HG03108 (cell line): ENCODE measurements around the gene BTBD7.

Experiments
- ATAC-seq: cut with Tn5 transposase; IDR thresholded peaks from one replicate; pipeline ENCODE4 v1.9.1; 2021; ENCODE audit warnings: moderate library complexity; ENCODE audit not compliant: unreplicated experiment

Gene BTBD7

DNA sequence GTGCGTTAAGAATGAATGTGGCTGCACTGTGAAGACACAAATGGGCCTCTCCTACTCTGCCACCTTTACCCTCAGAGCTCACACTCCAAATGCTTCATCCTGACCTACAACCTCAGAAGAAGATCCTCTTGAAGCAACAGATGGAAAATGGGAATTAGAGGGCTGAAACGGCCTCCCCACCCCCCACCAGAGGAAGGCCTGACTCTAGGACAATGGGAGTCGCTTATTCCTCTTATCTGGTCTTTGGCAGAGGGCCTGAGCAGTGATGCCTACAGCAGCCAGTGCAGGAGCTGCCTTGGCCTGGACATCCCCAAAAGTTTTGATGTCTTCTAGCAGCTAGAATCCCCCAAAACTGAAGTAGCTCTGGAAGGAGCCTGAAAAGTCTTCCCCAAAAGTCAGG is 29.2 kb downstream of the BTBD7 start:
- no peak for ATAC-seq

DNA sequence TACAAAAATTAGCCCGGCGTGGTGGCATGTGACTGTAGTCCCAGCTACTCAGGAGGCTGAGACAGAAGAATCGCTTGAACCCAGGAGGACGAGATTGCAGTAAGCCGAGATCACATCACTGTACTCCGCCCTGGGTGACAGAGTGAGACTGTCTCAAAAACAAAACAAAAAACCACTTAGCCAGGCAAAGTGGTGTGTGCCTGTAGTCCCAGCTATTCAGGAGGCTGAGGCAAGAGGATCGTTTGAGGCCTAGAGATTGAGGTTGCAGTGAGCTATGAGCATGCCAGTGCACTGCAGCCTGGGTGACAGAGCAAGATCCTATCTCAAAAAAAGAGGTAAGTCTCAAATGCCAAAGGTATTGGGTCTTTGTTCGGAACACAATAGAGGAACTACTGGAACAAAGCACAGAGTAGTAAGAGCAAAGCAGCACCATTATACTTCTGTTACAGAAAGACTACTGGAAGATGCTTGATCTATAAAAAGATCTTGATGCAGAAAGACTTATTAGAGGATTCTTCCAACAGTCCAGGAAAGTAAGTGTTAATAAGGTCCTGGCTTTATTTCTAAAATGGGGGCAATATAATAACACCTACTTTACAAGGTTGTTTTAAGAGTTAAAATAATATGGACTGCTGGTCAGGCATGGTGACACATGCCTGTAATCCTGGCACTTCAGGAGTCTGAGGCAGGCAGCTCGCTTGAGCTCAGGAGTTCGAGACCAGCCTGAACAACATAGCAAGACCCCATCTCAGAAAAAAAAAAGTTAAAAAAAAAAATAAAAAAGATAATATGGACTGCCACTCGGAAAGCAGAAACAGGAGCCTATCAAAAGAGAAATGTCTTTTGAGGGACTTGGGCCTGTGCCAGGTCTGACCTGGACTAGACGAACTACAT is 29.9 kb downstream of the BTBD7 start:
- no peak for ATAC-seq

DNA sequence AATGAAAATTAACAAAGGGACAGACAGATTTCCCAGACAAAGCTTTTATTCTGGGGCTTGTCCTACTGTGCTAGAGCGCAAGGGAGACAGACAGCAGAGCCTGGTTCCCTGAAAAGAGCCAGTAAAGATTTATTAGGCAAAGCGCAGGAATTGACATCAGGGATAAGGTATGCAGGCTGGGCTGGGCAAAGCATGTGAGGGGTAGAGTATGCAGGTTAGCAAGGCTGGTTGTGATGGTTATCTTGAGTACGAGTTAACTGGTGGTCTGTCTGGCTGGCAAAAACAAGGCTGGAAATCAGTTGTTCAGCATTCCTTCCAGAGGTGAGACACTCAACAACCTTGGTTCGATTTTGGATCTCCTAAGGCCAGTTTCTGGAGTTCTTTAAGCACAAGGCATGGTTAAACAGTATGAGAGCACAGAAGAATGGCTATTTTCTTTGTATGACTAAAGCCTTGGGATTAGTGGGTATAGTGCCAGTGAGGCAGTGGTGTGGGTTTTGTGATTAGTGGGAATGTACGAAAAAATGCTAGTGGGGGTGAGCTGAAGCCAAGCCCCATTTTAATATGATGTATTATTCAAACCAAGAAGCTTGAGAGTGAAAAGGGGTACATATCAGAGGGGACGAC is 30.9 kb downstream of the BTBD7 start:
- no peak for ATAC-seq

DNA sequence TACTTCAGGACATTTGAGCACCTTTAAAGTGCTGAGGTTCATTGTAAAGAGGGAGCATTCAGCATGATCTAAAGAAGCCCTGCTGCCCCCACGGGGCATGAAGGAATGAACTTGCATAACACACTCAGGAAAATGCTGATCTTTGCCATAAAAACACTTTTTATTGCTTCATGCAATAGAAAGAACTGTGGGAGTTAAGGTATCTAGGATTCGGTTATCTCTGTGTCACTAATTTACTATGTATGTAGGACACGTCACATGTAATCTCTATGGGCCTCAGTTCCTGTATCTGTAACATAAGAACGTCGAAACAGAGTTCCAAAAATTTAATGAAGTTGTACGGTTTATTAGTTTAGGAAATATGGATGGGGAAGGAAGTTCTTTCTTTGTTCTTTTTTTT is 33.0 kb downstream of the BTBD7 start:
- no peak for ATAC-seq

DNA sequence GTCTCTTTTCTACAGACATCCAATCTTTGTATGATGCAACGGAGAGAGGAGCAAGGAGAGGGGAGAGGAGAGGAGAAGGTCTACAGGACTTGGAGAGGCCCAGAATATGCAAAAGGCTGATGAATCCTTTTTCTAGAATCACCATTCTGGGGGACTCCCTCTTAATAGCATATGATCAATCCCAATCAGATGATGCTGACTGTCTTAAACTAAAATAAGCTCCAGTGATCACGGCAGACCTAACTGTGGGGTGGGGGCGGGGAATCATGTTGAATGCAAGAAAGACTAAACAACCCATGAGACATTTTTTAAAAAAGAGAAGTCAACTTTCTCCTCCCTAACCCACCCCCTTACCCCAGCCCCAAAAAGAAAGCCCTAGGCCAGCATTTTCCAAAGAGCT is 33.4 kb downstream of the BTBD7 start:
- no peak for ATAC-seq

DNA sequence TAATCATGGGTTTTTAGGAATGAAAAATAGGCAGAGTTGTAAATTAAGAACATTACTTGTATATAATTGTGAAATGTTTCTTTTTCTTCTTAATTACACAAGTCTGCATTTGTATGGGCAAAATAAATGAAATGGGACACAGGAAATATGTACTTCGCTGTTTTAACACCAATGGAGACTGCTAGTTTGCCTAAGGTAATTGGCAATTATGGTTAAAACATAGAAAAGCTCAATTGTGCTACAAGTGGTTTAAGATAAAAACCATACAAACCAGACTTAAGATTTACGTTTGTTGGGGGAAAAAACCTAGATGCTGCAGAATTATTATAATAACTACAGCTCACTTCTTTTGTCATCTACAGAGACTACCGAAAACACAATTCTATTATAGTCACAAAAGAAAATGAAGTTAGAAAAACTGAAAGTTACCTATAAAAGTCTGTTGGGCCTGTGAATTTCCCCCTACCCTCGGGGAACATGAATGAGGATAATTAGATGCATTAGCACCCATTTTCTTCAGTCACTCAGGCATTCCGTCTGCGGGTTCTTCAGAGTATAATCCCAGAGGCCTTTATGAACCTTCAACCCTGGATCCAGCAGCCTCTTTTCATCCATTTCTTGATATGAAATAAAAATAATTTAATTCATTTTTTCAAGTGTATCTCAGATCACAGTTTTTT is 37.2 kb downstream of the BTBD7 start:
- no peak for ATAC-seq

DNA sequence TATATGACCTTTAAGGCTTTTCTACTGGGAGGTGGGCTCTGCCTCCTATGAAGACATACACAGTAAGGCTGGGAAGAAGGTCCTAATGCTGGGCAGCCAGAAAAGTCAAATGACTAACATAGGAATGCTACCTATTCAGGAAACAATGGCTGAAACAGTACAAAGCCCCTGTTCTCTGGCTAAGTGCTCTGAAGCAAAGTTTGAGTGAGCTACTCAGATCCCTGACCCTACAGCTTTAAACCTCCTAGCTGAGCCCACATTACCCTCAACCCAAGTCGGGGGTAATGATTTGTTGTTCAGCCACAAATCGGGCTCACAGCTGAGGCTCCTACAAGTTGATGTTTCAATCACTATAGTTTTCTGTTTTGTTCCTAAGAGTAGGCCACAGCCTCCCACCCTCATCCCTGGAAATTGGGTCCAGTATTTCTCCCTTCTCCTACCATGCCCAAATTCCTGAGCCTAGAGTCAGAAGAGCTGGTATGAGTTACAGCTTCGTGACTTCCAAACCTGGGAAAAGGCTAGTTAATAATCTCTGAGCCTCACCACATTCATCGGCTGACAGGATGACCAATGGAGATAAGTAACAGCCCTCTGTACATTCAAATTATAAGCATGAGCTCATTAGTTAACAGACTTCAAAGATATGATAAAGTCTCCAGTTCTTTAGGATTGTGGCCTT is 46.5 kb downstream of the BTBD7 start:
- no peak for ATAC-seq

DNA sequence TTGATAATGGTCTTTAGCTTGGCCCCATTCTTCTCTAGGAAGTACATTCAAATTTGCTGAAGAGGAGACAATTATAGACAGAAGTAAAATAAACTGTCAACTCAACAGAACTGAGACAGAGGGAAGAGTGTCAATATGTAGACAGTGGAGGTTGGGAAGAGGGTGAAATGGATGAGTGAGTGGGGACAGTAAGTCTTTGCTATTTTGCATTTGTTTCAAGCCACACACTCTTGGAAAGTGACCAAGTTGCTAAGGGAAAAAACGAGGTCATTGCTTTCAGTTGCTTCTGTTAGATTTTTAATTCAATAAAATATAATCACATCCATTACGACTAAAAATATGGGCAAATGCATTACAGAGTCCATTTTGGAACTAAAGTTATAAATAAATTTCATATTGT is 47.8 kb downstream of the BTBD7 start:
- ATAC-seq, result no peak

DNA sequence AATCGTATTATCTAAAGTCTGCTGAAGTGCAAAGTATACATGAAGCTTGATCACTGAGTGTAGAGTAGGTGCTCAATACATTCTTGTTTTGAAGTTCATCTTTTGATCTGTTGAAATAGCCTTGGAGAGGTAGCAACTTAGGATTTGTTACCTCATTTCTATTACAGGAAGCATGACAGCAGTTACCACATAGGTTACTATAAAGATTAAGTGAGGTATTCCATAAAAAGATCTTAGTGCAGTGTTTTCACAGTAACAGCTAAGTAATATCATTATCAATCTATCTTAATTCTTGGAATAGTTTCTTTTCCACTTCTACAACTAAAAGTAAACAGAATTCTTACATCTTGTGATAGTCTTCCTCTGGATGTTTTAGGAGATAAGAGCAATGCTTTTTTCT is 50.9 kb downstream of the BTBD7 start:
- ATAC-seq, result no peak

DNA sequence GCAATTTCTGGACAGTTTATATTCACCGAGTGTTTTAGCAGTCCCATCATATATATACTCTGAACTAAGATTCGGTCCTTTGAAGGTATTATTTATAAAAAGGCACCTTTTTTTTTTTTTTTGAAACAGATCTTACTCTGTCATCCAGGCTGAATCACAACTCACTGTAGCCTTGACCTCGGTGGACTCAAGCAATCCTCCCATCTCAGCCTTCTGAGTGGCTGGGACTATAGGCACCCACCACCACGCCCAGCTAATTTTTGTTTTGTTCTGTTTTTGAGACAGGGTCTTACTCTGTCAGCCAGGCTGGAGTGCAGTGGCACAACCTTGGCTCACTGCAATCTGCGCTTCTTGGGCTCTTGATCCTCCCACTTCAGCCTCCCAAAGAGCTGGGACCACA is 52.1 kb downstream of the BTBD7 start:
- ATAC-seq, result no peak

DNA sequence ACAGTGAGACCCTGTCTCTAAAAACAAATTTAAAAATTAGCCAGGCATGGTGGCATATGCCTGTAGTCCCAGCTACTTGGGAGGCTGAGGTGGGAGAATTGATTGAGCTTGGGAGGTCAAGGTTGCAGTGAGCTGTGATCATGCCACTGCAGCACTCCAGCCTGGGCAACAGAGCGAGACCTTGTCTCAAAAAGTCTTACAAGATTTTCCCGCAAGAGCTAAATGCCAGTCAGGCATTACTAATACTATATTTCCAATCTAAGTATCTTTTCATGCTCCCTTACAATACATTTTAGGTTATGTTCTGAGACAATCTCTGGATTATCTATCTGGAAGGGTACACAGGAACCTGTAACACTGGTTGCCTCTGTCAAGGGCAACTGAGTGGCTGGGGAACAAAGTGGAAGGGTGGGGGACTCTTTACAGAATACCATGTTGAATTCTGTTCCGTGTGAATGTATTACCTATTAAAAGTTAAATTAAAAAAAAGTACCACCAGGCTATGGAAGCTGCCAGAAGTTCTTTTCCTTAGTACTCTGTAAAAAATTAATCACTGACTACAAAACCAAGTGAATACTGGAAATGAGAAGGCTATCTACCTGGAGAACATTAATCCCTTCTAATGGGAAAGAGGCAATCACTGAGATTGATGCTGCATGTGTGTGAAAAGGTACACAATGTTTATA is 56.7 kb downstream of the BTBD7 start:
- ATAC-seq, result no peak

DNA sequence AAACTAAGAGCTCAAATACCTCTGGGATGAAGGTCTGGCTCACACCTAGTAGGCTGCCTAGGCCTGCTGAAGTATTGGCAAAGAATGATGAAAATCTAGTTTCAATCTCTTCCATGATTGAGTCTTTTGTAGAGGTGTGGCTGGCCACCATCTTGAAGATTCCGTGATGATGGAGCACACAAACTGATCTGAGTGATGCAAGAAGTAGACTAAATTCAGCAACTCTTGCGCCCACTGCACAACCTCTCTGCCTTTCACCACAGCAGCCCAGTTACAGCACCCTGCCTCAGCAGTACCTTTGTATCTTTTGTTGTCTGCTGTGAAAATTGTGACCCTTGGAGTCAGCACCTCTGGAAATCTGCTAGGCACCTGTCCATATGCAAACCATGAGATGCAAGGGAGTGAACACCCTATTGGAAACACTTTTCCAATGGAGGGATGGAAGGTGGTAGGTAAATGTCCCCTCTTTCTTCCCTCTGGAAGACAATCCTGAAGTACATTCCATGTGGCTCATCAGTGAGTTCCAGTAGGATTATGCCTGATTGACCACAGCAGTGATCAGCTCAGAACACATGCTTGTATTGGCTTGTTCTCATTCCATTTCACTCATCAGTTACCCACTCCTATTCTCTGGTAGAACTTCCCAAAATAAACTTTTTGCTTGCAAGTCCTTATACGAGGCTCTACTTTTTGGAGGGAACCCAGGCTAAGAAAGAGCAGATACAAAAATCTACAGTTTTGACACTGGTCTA is 58.6 kb downstream of the BTBD7 start:
- no peak for ATAC-seq

DNA sequence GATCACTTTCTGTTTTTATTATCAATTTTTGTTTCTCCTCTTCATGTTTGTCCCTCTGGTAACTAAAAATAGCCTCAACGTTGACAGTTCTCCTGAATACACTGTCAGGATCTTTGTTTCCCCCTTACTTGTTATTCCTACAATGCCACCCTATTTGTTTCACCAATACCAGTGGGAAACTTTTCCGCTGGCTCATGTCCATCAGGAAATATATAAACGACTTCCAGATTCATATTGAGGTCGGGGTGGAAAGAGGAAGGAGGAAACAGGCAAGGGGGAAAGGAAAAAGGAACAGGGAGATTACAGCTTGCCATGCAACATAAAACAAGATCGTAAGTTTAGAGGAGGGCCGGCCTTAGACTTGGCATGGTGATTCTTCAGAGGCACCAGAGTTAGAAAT is 61.7 kb downstream of the BTBD7 start:
- no peak for ATAC-seq

DNA sequence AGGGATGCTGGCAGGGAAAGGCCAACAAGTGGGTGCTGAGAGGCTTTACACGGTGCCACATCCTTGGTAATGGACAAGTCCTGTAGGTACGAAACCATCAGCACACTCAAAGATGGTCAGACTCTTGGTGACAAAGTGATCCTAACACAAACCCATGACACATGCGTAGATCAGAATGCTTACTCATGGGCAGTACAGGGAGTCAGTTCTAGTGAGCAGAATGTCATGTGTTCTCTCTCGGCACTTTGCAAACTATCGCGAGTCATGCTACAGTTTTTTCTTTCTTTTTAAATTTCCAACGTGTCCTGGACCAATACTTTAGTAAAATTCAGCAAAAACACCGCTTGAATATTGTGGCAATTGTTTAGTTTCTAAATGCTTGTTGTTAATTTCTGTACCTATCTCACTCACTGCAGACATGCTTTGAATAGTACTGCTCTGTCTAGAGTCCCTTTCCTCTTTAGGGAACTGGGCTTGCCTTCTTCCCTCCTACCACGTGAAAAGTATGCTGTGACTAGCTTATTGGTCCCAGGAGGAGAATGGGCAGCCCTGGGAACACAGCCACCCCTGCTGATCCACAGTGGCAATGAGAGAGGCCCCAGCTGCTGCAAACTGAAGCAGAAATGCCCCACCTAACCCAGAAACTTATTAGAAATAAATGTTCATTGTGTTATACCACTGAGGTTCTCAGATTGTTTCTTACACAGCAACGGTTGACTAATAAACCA is 63.3 kb downstream of the BTBD7 start:
- no peak for ATAC-seq

DNA sequence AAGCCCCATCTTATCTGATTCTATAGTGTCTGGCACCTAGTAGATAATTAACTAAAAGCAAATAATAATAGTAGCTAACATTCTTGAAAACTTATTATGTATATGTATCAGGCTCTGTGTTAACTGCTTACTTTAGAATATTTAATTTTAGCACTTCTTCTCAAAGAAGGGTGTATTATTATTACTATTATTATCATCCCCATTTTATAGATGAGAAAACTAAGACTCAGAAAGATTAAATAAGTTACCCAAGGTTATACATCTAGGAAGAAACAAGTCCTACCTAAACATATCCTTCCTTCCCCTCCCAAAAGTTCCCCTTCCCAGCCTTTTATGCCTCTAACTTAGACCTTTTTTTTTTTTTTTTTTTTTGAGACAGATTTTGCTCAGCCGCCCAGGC is 64.4 kb downstream of the BTBD7 start:
- ATAC-seq, result no peak

DNA sequence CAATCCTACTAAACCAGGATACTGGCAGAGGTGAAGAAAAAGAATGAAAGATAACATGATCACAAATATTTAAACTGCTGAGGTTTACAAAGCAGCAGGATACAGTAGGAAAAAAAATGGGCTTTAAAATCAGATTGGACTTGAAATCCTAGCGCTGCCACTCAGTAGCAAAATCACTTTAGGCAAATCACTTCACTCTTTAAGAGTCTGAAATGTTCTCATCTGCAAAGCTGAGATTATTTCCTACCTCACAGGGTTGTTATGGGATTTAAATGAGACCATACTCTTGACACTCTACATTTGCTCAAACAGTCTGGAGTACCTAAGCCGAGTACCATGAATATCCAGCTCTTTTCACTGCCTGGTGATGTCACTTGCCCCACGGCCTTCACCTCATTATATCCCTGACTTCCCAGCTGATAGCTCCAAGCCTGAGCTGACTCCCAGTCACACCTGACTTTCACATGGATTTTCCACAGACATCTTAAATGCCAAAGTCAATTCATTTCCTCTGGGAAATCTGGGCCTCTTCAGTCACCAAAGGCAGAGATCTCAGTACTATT is 65.6 kb downstream of the BTBD7 start:
- no peak for ATAC-seq

DNA sequence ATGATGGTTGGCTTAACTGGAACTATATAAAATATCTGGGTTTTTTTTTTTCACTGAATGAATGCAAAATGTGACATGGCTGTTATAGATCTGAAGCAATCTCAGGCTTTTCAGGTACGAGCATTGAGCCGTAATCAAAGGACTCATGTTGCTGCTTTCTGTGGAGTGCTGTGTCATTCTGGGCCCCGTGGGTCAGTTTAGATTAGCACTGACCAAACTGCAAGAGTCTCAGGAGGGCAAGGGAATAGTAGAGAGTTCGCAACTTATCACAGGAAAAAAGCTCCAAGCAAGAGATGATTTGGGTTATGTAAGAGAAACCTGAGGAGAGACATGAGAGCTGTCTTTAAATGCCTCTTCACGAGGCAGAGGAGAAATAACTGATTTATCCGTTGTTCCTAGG is 66.7 kb downstream of the BTBD7 start:
- no peak for ATAC-seq

DNA sequence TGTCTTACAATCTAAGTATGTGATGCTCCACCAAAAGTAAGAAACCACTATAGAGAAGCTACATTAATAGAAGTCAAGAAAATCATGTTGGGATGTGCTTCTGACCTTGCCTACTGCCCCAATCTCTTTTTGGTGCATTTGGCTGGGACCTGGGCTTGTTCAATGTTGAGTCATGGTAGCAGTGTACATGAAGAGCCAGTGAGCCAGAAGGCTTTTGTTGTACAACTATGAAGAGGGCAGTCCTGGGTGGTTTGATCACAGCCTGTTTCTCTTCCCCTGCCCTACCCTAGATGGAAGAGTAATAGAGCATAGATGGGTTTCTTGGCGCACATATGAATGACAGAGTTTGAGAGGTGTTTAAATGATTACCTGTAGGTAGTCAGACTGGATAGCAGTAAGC is 69.4 kb downstream of the BTBD7 start:
- ATAC-seq, result no peak

DNA sequence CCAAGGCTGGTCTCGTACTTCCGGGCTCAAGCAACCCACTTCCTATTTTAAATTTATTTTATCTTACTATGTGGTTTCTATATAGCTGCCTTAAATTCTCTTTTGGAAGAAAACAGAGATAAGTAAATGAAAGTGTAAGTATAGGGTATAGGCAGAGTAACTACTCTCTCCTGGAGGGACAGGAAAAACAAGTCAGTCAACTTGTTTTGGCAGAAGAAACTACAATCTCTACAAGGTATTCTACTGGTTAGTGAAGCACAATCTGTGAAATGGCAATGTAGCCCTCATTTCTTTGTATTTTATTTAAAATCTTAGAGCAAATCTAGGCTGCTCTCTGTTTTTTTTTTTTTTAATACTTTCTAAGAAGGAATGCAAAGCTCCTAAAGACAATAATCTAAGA is 70.4 kb downstream of the BTBD7 start:
- no peak for ATAC-seq
